ENCODE results near the gene GLT8D2.

DNA sequence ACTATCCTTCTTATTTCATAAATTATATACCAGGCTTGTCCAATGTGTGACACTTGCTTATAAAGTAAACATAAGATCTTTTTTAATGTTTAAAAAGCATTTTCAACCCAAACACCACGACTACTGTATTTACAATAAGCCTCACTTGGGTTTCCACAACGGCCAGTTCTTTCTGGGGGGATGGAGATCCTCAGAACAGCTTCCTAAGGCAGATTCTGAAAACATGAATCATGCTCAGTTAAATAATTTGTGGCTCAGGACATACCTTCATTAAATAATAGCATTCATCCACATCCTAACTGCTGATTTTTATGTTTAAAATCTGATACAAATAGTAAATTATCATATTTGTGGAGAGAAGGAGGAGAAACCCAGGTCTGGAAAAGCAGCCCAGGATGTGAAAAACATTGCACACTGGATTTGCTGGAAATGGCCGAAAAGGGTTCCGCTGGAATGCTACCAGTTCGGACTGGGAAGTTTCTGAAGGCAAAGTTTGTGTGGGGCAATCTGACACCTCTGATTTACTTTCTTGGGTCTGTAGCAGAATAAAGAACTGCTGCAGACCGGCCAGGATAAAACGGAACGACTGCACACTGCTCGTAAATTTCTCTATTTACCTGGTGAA, 597 bp downstream of the GLT8D2 start:
- TF ChIP-seq, protein P1, sequence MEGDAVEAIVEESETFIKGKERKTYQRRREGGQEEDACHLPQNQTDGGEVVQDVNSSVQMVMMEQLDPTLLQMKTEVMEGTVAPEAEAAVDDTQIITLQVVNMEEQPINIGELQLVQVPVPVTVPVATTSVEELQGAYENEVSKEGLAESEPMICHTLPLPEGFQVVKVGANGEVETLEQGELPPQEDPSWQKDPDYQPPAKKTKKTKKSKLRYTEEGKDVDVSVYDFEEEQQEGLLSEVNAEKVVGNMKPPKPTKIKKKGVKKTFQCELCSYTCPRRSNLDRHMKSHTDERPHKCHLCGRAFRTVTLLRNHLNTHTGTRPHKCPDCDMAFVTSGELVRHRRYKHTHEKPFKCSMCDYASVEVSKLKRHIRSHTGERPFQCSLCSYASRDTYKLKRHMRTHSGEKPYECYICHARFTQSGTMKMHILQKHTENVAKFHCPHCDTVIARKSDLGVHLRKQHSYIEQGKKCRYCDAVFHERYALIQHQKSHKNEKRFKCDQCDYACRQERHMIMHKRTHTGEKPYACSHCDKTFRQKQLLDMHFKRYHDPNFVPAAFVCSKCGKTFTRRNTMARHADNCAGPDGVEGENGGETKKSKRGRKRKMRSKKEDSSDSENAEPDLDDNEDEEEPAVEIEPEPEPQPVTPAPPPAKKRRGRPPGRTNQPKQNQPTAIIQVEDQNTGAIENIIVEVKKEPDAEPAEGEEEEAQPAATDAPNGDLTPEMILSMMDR (conservative IDR thresholded peaks at IDR 0.05 in 1 of 2, IDR thresholded peaks at IDR 0.05 in 1 of 2; ENCODE audit: low read depth in 1 of 2, low read length in 2 of 2) = no peak
- TF ChIP-seq EZH2 (IDR thresholded peaks at IDR 0.05; ENCODE audit: low read length, missing control alignments) = no peak

Measured in fibroblast of lung (primary cell).